H1 (cell line): ENCODE measurements around the gene RPL12. TPM values are rescaled to one million over a fixed set of nuclear protein-coding genes. Genes with fewer than 3 reads are reported as not detected.

ENCODE experiments used
- CTCF ChIA-PET: fragments of 300-600 bp; sonication (Branson Sonifier 250); formaldehyde crosslinking; loops from one replicate; lab custom pipeline; 2021; ENCODE audit not compliant: partially characterized antibody; lab: Charles Lee
- POLR2A ChIA-PET: fragments of 300-600 bp; sonication (Branson Sonifier 250); formaldehyde crosslinking; loops from one replicate; lab custom pipeline; 2021; ENCODE audit warnings: inconsistent platforms; ENCODE audit not compliant: partially characterized antibody; lab: Charles Lee
- DNase-seq, 2 experiments: peaks; one replicate each; pipeline versions ENCODE4 v3.0.0 to v3.0.0-alpha.2; 2010 to 2022; ENCODE audit warnings: low spot score in 2 of 2, low read depth in 1 of 2, mixed read lengths in 1 of 2
- FAIRE-seq: peaks from 2 replicates; lab custom pipeline; 2011; peaks lifted over from hg19 to GRCh38; lab: Jason Lieb, UNC
- H2AFZ ChIP-seq: 2 replicates; pipeline ENCODE4 v1.8.1; 2012; ENCODE audit warnings: low read length, inconsistent platforms
- H2AK5ac ChIP-seq: 2 replicates; pipeline ENCODE4 v1.6.1; 2013; ENCODE audit warnings: low read depth, low read length
- H2BK120ac ChIP-seq: replicated peaks from 2 replicates; pipeline ENCODE3; 2013; ENCODE audit warnings: low read depth, low read length, inconsistent platforms
- H2BK12ac ChIP-seq: 2 replicates; pipeline ENCODE4 v1.6.1; 2013; ENCODE audit warnings: low read depth, low read length
- H2BK15ac ChIP-seq: 2 replicates; pipeline ENCODE4 v1.6.1; 2013; ENCODE audit warnings: low read length
- H2BK20ac ChIP-seq: 2 replicates; pipeline ENCODE4 v1.6.1; 2013; ENCODE audit warnings: low read length
- H2BK5ac ChIP-seq: 2 replicates; pipeline ENCODE4 v1.6.1; 2013; ENCODE audit warnings: low read depth, low read length
- H3K14ac ChIP-seq: 2 replicates; pipeline ENCODE4 v1.6.1; 2013; ENCODE audit warnings: inconsistent platforms; ENCODE audit not compliant: insufficient read length
- H3K18ac ChIP-seq: 2 replicates; pipeline ENCODE4 v1.6.1; 2013; ENCODE audit warnings: low read length; ENCODE audit errors: extremely low read depth
- H3K23ac ChIP-seq: 2 replicates; pipeline ENCODE4 v1.6.1; 2013; ENCODE audit warnings: inconsistent platforms; ENCODE audit not compliant: insufficient read length
- H3K23me2 ChIP-seq: 2 replicates; pipeline ENCODE4 v1.6.1; 2013; ENCODE audit warnings: low read depth, low read length
- H3K27ac ChIP-seq: 2 replicates; pipeline ENCODE4 v1.6.1; 2011; ENCODE audit warnings: low read depth, low read length, inconsistent platforms
- H3K27me3 ChIP-seq, 4 experiments: replicated peaks in 1 of 4; 1 replicate in 1 of 4; 2 replicates in 3 of 4; pipeline versions ENCODE4 v1.6.1 to v1.8.1; 2011 to 2013; ENCODE audit warnings: low read length in 3 of 4, mild to moderate bottlenecking in 3 of 4, inconsistent platforms in 2 of 4, mixed read lengths in 2 of 4, moderate library complexity in 1 of 4; ENCODE audit not compliant: control insufficient read depth in 3 of 4, insufficient read depth in 3 of 4; ENCODE audit errors: extremely low read depth in 1 of 4
- H3K36me3 ChIP-seq, 4 experiments: 2 replicates each; pipeline versions ENCODE4 v1.6.1 to v1.8.1; 2011 to 2013; ENCODE audit warnings: mild to moderate bottlenecking in 4 of 4, low read length in 3 of 4, moderate library complexity in 2 of 4, control low read depth in 1 of 4, inconsistent platforms in 1 of 4; ENCODE audit not compliant: insufficient read depth in 4 of 4, control insufficient read depth in 2 of 4
- H3K4ac ChIP-seq: replicated peaks from 2 replicates; pipeline ENCODE3; 2013; ENCODE audit warnings: low read length, low read depth, mixed read lengths, inconsistent platforms; ENCODE audit not compliant: insufficient read length
- H3K4me1 ChIP-seq, 4 experiments: replicated peaks in 1 of 4; 1 replicate in 1 of 4; 2 replicates in 3 of 4; pipeline versions ENCODE4 v1.6.1 to v1.8.1; 2011 to 2013; ENCODE audit warnings: low read length in 3 of 4, inconsistent platforms in 2 of 4, mixed read lengths in 1 of 4; ENCODE audit not compliant: insufficient read depth in 4 of 4, control insufficient read depth in 3 of 4
- H3K4me2 ChIP-seq, 2 experiments: 2 replicates each; pipeline versions ENCODE4 v1.6.1 to v1.8.1; 2011 to 2013; ENCODE audit warnings: low read depth in 2 of 2, low read length in 2 of 2, control low read depth in 1 of 2, inconsistent platforms in 1 of 2, mild to moderate bottlenecking in 1 of 2; ENCODE audit not compliant: insufficient read depth in 1 of 2
- H3K4me3 ChIP-seq, 4 experiments: fragments of 200-600, 300-600 bp in 1 of 4; sonication (generic), shearing (Covaris generic), sonication (Bioruptor Twin) in 1 of 4; 2 replicates each; pipeline versions ENCODE4 v1.5.1 to v1.8.1; 2011 to 2016; ENCODE audit warnings: low read length in 4 of 4, low read depth in 3 of 4, control low read depth in 2 of 4, inconsistent platforms in 2 of 4, mild to moderate bottlenecking in 2 of 4, mixed read lengths in 1 of 4, moderate library complexity in 1 of 4; ENCODE audit not compliant: insufficient read depth in 2 of 4; ENCODE audit errors: extremely low read depth in 1 of 4
- H3K56ac ChIP-seq: replicated peaks from 2 replicates; pipeline ENCODE3; 2013; ENCODE audit warnings: low read depth, mild to moderate bottlenecking, mixed read lengths, low read length, inconsistent platforms; ENCODE audit not compliant: insufficient read length
- H3K79me1 ChIP-seq: 2 replicates; pipeline ENCODE4 v1.6.1; 2013; ENCODE audit warnings: low read depth, low read length, control low read depth
- H3K79me2 ChIP-seq, 2 experiments: 2 replicates each; pipeline versions ENCODE4 v1.6.1 to v1.8.1; 2012 to 2013; ENCODE audit warnings: low read length in 2 of 2, mild to moderate bottlenecking in 2 of 2, inconsistent platforms in 1 of 2; ENCODE audit not compliant: insufficient read depth in 2 of 2, control insufficient read depth in 1 of 2
- H3K9ac ChIP-seq, 4 experiments: replicated peaks in 1 of 4; 1 replicate in 1 of 4; 2 replicates in 3 of 4; pipeline versions ENCODE4 v1.6.1 to v1.8.1; 2011 to 2013; ENCODE audit warnings: low read depth in 3 of 4, low read length in 3 of 4, control low read depth in 2 of 4, mild to moderate bottlenecking in 2 of 4, moderate library complexity in 2 of 4, inconsistent platforms in 1 of 4; ENCODE audit errors: extremely low read depth in 1 of 4
- H3K9me3 ChIP-seq, 2 experiments: 2 replicates each; pipeline versions ENCODE4 v1.6.1 to v1.8.1; 2012 to 2013; ENCODE audit warnings: mild to moderate bottlenecking in 2 of 2, moderate library complexity in 2 of 2, control low read depth in 1 of 2, inconsistent platforms in 1 of 2, low read depth in 1 of 2, low read length in 1 of 2, mixed read lengths in 1 of 2; ENCODE audit not compliant: insufficient read depth in 2 of 2
- H4K20me1 ChIP-seq, 2 experiments: replicated peaks in 1 of 2; 2 replicates each; pipeline versions ENCODE3 to v1.8.1; 2011 to 2013; ENCODE audit warnings: inconsistent platforms in 2 of 2, low read length in 2 of 2, mild to moderate bottlenecking in 1 of 2; ENCODE audit not compliant: insufficient read depth in 2 of 2, control insufficient read depth in 1 of 2
- H4K5ac ChIP-seq: 2 replicates; pipeline ENCODE4 v1.6.1; 2013; ENCODE audit warnings: low read length, low read depth, mixed read lengths, inconsistent platforms; ENCODE audit not compliant: insufficient read length
- H4K8ac ChIP-seq: 2 replicates; pipeline ENCODE4 v1.8.0; 2013; ENCODE audit warnings: mild to moderate bottlenecking, moderate library complexity, low read length, inconsistent platforms; ENCODE audit not compliant: insufficient read depth; ENCODE audit errors: extremely low read depth
- H4K91ac ChIP-seq: replicated peaks from 2 replicates; pipeline ENCODE3; 2013; ENCODE audit warnings: low read length, mixed read lengths, inconsistent platforms; ENCODE audit not compliant: insufficient read length
- EZH2 ChIP-seq: fragments of 200-600 bp; sonication (generic); IDR thresholded peaks from 2 replicates; pipeline ENCODE4 v1.7.1; 2012; ENCODE audit warnings: low read depth, mild to moderate bottlenecking, moderate library complexity, low read length, inconsistent platforms; ENCODE audit not compliant: severe bottlenecking
- GABPA ChIP-seq: IDR thresholded peaks from 2 replicates; pipeline ENCODE4 v1.6.1; 2011; ENCODE audit warnings: mild to moderate bottlenecking, low read length, moderate library complexity, borderline replicate concordance; ENCODE audit not compliant: insufficient read depth
- KDM4A ChIP-seq: IDR thresholded peaks from one replicate; pipeline ENCODE4 v1.7.1; 2012; ENCODE audit warnings: low read depth, mild to moderate bottlenecking, moderate library complexity, low read length, inconsistent platforms; ENCODE audit not compliant: severe bottlenecking
- POLR2A ChIP-seq, 2 experiments: IDR thresholded peaks; 1 replicate in 1 of 2; 2 replicates in 1 of 2; pipeline ENCODE4 v1.6.1; 2011; ENCODE audit warnings: low read depth in 2 of 2, low read length in 2 of 2, mild to moderate bottlenecking in 2 of 2; ENCODE audit errors: control extremely low read depth in 1 of 2
- POLR2AphosphoS5 ChIP-seq: IDR thresholded peaks from 2 replicates; pipeline ENCODE4 v1.6.1; 2011; ENCODE audit warnings: low read depth, low read length
- SIX5 ChIP-seq: IDR thresholded peaks from 2 replicates; pipeline ENCODE4 v1.6.1; 2011; ENCODE audit warnings: mild to moderate bottlenecking, low read depth, low read length
- TAF1 ChIP-seq: IDR thresholded peaks from 2 replicates; pipeline ENCODE4 v1.6.1; 2011; ENCODE audit warnings: mild to moderate bottlenecking, low read depth, low read length
- TAF7 ChIP-seq: optimal IDR thresholded peaks from 2 replicates; pipeline ENCODE3; 2011; ENCODE audit warnings: low read depth, mild to moderate bottlenecking, inconsistent platforms, low read length, moderate library complexity, borderline replicate concordance
- WGBS, 2 experiments: shearing (Covaris generic) in 1 of 2; methylation state at CpG; one replicate each; pipeline versions ENCODE4 v1.1.6 to v1.1.7; 2013 to 2015; ENCODE audit warnings: low lambda C conversion rate in 2 of 2, mixed read lengths in 2 of 2, inconsistent platforms in 1 of 2, low coverage in 1 of 2, missing lambda C conversion rate in 1 of 2; ENCODE audit not compliant: insufficient replicate concordance in 2 of 2, insufficient coverage in 1 of 2, insufficient read length in 1 of 2; ENCODE audit errors: extremely low coverage in 1 of 2, missing lambda C conversion rate in 1 of 2; 5-methylcytosine and 5-hydroxymethylcytosine counted together
- polyA plus RNA-seq, 7 experiments: library from polyadenylated mRNA; depleted of rRNA in 3 of 7; stranded (reverse) in 5 of 7; unstranded in 2 of 7; fragments of >200 nt in 5 of 7; fragments of 200-250 nt in 2 of 7; gene quantifications; 1 replicate in 5 of 7; 2 replicates in 1 of 7; 4 replicates in 1 of 7; pipeline versions ENCODE4 v1.2.1 to v1.2.3, GENCODE V29; 2011 to 2013; ENCODE audit warnings: missing spikeins in 2 of 7, mixed read lengths in 2 of 7
- total RNA-seq: library from RNA; stranded (reverse); fragmentation: NEBNext Ultra II Directional; extraction: Animal tissue kit (Norgen Biotek cat#: 25700); gene quantifications from 2 replicates; pipeline ENCODE4 v1.2.1, GENCODE V29; 2021

Gene RPL12
- total and polyA plus RNA-seq, 2 of the 8 experiments (the other 6 are each of a cell fraction or from before 2014, with no cell fraction given) = 1,993 to 4,892 TPM

GRCh38 chr9:127444921-127445850, 6.0 kb downstream of the RPL12 start:
- H2AK5ac ChIP-seq = no peak overlapping the region
- no peak overlapping the region for H3K9ac ChIP-seq
- no peak overlapping the region for H3K56ac ChIP-seq
- H3K23me2 ChIP-seq = peaks cover 13% of the 10 kb centered on the region
- H3K9me3 ChIP-seq = 0 out of 4 replicates have a peak, but pooled peaks cover 0 to 5% of the 10 kb centered on the region in 2 experiments
- peaks cover 17 to 24% of the 10 kb centered on the region in 2 experiments for H4K20me1 ChIP-seq
- peaks cover 0 to 4% (median under 1%) of the 10 kb centered on the region in 4 experiments; a peak in 2 of 7 replicates for H3K4me1 ChIP-seq
- peaks cover 5% of the 10 kb centered on the region; the same call in 1 of the 2 replicates for H3K79me1 ChIP-seq
- peak in 1 of 2 experiments; percentile 54 for DNase-seq
- H3K27me3 ChIP-seq = no peaks in the 10 kb centered on the region
- H3K36me3 ChIP-seq = peaks cover 32 to 78% (median 64%) of the 10 kb centered on the region in 4 experiments
- no peak overlapping the region for H3K18ac ChIP-seq
- no peak overlapping the region for H3K4me3 ChIP-seq
- POLR2A ChIA-PET = interaction anchor here (0.7 to 11.3 kb wide), 21 partner anchors 8 to 512 kb away, joined by 3 to 125 read pairs (median 4); partner anchors contain the start of genes LRSAM1, RPL12, SLC2A8 and ZNF79
- CTCF ChIA-PET = interaction anchor here (1.1 to 1.2 kb wide), 2 partner anchors 10 to 83 kb away, joined by 3 to 4 read pairs; no protein-coding TSS in a partner anchor
- no peak overlapping the region for H3K4ac ChIP-seq
- WGBS, 2 experiments = 92% methylated on average over 15 of the region's 15 CpGs; no CpG with 5 or more reads in 1 of the 2 experiments
- H4K5ac ChIP-seq = no peak overlapping the region
- H2AFZ ChIP-seq = no peak overlapping the region
- H3K4me2 ChIP-seq = no peak overlapping the region
- H2BK5ac ChIP-seq = no peak overlapping the region
- no peak overlapping the region for H3K14ac ChIP-seq
- no peak overlapping the region for H2BK15ac ChIP-seq
- H2BK120ac ChIP-seq = no peak overlapping the region
- H2BK12ac ChIP-seq = no peak overlapping the region
- no peak overlapping the region for H2BK20ac ChIP-seq
- no peak overlapping the region for H3K23ac ChIP-seq
- H4K8ac ChIP-seq = no peak overlapping the region
- no peak overlapping the region for H4K91ac ChIP-seq
- peaks cover 8 to 23% of the 10 kb centered on the region in 2 experiments for H3K79me2 ChIP-seq
- FAIRE-seq = no peak
- no peak overlapping the region for H3K27ac ChIP-seq
- TF ChIP-seq KDM4A (no peak), TAF7 (peak; percentile 7), SIX5 (no peak), GABPA (no peak), TAF1 (no peak), POLR2A (IDR thresholded peaks at IDR 0.05; ENCODE audit: control extremely low read depth in 1 of 2, low read depth in 2 of 2, low read length in 2 of 2) (peak; percentile 54 to 67; a peak in 2 of 3 replicates), POLR2AphosphoS5 (peak; percentile 86), EZH2 (no peak)
